Kidney tubule cell (primary cell): Measurements from ENCODE around the gene PLEKHM3.

Experiments
- DNase-seq: peaks from one replicate; pipeline ENCODE4 v3.0.0-alpha.2; 2018; ENCODE audit warnings: low spot score

The PLEKHM3 gene

DNA sequence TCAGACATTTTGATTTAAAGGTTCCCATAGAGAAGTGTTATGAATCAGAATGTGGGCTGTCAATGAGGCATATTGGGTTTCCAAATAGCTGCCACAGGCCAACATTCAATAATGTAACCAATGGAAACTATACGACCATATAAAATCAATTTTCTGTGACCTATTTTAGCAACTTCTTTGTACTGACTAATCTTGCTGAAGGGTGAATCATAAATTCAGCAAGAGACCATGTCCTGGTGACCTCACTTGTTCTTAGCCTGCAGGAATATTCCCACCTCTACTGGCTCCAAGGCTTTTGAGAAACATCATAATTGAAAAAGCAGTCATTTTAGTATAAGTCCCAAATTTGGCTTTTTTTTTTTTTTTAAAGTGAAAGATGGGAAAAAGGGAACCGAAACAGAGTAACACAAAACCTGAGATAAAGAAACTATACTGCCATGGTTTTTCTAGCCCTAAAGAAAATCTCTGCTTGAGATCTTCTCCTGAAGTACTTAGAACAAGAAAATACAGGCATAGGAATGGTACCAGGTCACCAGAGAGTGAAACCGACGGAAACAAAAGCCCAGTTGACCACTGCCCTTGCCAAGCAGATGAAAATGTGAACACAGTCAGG lies 32.1 kb downstream of the PLEKHM3 start:
- DNase-seq: peak; percentile 66

GRCh38 chr2:207991944-207992343 lies 33.4 kb downstream of the PLEKHM3 start:
- DNase-seq: no peak

DNA sequence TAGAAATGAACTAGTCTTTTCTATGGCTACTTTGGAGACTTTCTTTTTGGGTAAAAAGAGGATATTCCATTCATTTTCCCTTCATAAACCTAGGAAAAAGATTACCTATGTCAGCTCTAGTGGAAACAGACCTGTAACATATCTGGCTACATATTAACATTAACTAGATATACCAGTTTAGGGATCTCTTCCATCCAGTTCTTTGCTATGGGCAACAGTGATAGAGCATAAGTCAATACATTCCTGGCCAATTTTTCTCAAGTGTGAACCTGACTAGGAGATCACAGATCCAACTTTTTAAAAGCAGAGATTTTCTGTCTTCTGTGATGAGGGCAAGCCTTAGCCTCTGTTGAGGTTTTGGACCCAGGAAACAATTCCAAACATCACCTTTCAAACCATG lies 34.5 kb downstream of the PLEKHM3 start:
- no peak for DNase-seq

GRCh38 chr2:207988975-207989374 lies 36.4 kb downstream of the PLEKHM3 start:
- no peak for DNase-seq

DNA sequence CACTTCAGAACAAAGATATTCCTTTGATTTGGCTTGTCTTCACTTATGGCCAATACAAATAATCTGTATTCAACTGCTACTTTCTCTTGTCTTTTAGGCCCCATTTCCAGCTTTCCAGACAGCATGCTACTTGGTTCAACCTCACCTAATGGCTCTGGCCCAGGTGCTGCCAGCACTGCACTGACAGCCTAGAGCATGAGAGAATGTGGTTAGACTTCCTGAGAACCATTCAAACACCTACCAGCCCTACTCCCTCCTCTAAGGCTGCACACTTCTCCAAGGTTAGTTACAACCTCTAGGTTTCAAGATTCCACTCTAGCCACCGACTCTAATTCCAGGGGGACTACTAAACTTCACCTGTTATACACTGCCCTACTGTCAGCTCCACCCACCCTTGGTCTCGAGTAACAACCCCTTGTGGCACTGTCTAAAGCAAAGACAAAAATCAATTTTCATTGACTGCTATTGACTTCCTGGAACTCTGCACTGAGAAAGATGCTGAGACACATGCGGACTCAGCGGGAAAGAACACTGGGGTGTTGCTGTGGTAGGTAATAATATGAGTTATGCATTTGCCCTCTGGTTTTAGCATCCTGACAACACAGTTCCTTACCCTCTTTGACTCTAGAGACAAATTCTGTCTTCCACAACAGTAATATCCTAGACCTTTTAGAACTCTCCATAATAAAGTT lies 38.2 kb downstream of the PLEKHM3 start:
- no peak for DNase-seq

DNA sequence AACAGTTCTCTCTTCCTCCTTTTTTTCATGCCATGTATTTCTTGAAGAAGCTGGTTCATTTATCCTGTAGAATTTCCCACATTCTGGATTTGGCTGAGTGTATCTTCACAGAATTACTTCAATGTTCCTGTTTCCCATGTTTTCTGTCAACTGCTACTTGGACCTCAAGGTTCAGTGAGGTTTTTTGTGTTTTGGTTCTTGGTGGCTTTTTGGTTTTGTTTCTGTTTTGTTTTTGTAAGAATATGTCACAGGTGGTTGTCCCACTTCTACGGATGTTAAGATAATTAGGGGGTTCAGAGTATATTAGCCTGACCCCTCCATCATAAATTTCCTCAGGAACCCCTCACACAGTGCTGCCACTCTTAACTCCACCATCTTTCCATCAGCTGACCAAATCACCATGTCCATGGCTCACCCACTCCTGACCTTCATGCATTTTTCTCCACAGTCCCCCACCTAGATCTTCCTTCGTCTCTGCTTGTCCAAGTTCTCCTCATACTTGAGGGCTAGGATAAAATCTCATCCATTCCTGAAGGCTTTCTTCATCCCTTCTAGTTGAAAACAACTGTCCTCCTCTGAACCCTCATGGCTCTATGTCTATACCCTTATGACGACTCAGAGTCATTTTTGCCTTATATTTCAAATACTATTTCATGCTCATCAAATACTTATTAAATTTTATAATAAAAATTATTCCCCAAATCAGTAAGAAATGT lies 40.4 kb downstream of the PLEKHM3 start:
- no peak for DNase-seq

DNA sequence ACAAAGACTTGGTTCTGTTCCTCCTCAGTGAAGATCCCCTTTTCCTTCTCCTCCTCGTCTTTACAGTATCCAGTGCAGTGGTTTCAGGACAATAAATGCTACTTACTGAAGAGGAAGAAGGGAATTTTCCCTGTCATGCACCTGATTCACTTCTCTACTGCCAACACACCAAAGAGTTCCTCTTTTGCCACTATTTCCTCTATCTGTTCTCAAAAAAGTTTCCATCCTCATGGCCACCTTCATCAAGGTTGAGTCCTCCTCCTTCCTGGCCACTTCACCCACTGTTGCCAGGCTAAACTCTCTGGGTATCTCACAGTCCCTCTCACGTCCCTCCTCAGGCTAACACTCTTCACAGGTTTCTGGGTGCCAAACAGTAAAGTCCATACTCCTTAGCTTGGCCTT lies 41.7 kb downstream of the PLEKHM3 start:
- DNase-seq: no peak

DNA sequence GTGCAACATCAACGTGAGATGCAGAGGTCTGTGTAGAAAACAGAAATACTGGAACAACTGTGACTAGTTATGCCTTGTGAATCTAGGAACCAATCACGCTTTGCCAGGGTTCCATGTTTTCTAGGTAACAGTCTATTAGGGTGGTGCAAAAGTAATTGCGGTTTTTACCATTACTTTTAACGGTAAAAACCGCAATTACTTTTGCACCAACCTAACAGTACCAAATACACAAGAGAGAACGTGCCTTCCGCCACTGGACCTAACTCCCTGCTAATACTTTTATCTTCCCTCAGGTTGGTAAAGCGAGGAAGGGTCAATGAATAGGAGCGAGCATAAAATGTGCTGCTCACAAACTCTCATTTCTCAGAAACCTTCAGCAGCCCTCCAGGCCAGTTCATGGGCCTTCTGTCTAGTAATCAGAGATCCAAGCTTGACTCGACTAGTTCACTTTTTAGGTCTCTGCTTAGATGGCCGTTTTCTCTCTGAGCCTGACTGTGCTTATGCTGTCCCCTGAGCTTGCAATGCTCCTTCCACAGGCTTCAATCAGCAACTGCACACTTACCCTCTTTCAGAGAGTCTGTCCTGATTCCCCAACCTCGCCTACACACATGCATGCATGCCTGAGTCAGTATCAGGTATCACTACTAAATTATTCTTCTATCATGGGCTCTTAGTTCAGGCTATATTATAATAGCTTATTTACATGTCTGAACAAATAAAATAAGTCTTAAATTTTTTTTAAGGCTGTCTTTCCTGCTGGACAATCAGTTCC lies 47.0 kb downstream of the PLEKHM3 start:
- DNase-seq: no peak

DNA sequence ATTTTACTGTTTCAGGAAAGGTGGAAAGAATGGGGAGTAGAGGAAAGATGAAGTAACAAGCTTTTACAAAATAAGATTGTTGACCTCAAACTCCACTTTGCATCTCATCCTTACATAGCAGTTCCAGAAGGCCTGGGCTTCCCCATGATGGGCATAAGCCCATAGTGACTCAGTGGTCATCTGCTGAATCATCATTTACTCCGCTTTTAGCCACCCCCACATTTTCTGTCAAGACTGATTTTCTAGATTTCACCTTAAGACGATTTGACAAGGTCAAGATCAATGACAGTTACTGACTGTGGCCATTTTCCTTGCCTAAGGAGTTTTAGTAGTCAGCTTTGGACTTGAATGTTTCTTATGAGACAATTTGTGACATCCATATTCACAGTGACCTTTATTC lies 49.4 kb downstream of the PLEKHM3 start:
- peak; percentile 20 for DNase-seq

DNA sequence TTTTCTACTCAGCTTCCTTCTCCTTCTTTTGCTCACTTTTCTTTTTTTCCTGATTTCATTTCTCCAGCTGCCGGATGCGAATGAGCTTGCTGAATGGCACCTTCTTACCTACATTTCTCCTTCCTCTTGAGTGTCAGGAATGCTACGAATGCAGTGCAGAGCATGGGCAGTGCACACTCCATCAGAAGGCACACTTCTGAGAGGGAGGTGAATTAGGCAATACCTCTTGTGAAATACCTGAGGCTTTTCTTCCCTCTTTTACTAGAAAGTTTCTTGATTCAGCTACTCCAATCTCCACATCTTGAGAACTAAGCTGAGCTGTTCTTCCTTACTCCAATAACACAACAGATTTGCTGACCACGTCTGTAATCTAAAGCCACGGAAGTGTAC lies 51.1 kb downstream of the PLEKHM3 start:
- DNase-seq: peak; percentile 53

DNA sequence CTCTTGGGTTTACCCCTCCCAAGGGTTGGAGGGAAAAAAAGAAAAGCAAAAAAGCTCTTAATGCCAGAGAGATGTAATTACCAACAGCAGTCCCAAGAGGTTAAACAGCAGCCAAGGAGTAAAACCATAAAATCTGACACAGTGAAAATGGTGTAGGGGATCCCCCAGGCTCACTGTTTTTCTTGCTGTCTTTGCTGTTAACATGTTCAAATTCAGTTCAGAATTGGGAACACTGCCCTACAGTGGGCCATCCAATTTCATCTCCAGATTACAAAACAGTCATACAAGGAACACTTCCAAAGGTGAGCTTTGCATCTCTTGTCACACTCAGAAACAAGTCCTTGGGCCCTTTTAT lies 54.5 kb downstream of the PLEKHM3 start:
- no peak for DNase-seq

GRCh38 chr2:207970147-207970825 lies 55.0 kb downstream of the PLEKHM3 start:
- DNase-seq: no peak

DNA sequence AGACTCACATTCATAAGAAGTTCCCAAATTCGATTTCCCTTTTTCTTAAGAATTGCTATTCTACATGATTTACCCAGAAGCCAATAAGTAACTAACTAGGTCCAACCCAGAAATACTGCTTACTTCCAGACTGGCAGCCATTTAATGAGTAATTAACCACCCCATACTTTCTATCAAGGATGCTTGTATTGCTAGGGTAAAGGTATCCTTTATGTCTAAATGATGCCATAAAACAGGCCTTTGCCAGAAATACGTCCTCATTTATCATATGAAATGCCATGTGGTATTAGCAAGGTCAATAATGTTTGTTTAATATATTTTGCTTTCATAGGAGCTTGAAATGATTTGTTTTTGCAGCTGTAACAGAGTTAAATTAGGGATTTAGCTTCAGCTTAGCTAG lies 56.1 kb downstream of the PLEKHM3 start:
- no peak for DNase-seq

- no peak for DNase-seq
Observed at GRCh38 chr2:207967121-207967520, 58.2 kb downstream of the PLEKHM3 start.

- no peak for DNase-seq
Observed at GRCh38 chr2:207960911-207961310, 64.4 kb downstream of the PLEKHM3 start.

DNA sequence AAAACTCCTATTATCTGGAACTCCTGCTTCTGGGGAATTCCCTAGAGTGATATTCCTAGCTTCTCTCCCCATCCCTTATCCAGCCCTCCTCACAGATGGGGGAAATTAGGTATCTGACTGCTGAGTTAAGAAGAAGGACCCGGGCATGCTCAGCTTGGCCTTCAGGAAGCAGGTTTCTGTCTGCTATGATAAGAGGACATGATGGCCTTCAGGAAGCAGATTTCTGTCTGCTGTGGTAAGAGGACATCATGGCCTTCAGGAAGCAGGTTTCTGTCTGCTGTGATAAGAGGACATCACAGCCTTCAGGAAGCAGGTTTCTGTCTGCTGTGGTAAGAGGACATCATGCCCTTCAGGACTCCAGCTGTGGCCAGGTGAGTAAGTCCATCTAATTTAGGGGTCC lies 65.2 kb downstream of the PLEKHM3 start:
- no peak for DNase-seq

GRCh38 chr2:207956771-207957170 lies 68.6 kb downstream of the PLEKHM3 start:
- no peak for DNase-seq

DNA sequence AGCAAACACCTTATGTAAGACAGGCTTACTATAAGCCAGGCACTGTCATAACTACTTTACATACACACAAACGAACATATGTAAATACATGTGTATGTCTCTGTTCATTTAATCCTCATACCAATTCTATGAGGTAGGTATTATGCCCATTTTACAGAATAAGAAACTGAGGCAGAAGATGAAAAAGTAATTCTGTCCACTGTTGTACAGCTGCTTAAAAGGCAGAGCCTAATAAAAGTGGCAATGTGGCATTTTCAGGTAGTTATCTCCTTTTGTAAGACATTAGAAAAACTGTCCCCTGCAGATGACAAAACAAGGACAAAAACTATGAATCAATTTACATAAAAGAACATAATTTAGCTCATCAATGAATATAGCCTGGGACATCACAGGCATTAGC lies 69.9 kb downstream of the PLEKHM3 start:
- DNase-seq: no peak

- no peak for DNase-seq
Observed at GRCh38 chr2:207953354-207953753, 72.0 kb downstream of the PLEKHM3 start.

GRCh38 chr2:207952564-207953345 lies 72.6 kb downstream of the PLEKHM3 start:
- DNase-seq: no peak

DNA sequence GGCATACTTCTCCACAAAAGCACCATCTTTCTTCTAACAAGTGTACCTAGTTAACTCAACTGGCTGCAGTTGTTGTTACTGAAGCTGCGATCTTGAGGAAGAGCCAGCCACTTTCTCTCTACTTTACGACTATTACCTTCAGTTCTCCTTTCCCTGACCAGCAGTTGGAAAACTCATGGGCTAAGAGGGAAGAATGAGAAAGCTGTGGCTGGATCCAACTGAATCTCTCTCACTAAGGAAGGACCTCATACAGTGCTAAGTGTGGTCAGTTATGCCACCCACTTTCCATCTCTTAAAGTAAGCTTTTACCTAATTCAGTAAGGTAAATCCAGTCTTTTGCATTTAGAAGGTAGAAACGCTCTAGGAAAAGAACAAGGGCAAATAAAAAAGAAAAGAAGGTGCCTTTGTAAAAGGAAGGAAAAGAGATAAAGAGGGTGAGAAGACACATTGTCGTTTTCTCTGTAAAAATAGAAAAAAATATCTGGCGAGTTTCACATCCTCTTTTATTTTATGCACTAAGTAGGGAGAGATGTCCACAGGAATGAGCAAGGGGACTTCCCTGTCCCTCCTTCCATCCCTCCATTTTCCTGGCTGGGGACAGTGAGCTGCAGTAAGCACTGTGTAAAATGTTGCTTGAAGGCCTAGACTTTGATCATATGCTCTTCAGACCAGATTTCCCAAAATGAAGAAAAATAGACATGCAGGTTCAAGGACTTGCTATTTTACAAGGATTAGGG lies 73.4 kb downstream of the PLEKHM3 start:
- DNase-seq: no peak
